Testis (tissue), 3 donors: ENCODE data around the gene LZTS3. TPM values are rescaled to one million over a fixed set of nuclear protein-coding genes. Genes with fewer than 3 reads are reported as not detected.
"Not testable (repeated sequence)": the region's sequence is repeated elsewhere in the genome, so short reads cannot be mapped to it uniquely, and the experiment has no call there.

Source experiments
- DNase-seq: peaks from one replicate; pipeline ENCODE4 v3.0.0-alpha.2; 2019
- H3K27ac ChIP-seq, 2 donors: fragments of 200-600 bp; sonication (generic); one replicate each; pipeline ENCODE4 v1.5.1; 2019
- H3K27me3 ChIP-seq: fragments of 200-600 bp; sonication (generic); one replicate; pipeline ENCODE4 v1.5.1; 2019
- H3K36me3 ChIP-seq: fragments of 200-600 bp; sonication (generic); one replicate; pipeline ENCODE4 v1.5.1; 2017; ENCODE audit warnings: low read depth; ENCODE audit errors: missing control alignments
- H3K4me1 ChIP-seq: fragments of 200-600 bp; sonication (generic); one replicate; pipeline ENCODE4 v1.5.1; 2019
- H3K4me3 ChIP-seq, 2 donors: fragments of 200-600 bp; sonication (generic); one replicate each; pipeline ENCODE4 v1.5.1; 2017 to 2019
- H3K9me3 ChIP-seq: fragments of 200-600 bp; sonication (generic); one replicate; pipeline ENCODE4 v1.5.1; 2017
- CTCF ChIP-seq, 3 experiments: fragments of 450-650 bp in 2 of 3; fragments of 200-600 bp in 1 of 3; sonication (generic) in 1 of 3; IDR thresholded peaks; one replicate each; pipeline ENCODE4 v1.5.1; 2016 to 2019; ENCODE audit warnings: antibody characterized with exemption in 3 of 3, mild to moderate bottlenecking in 2 of 3, moderate library complexity in 1 of 3
- POLR2A ChIP-seq: fragments of 450-650 bp; IDR thresholded peaks from one replicate; pipeline ENCODE4 v1.6.1; 2017; ENCODE audit warnings: antibody characterized with exemption, mild to moderate bottlenecking, moderate library complexity
- WGBS, 2 donors: methylation state at CpG; one replicate each; pipeline ENCODE4 v1.1.5; 2018; 5-methylcytosine and 5-hydroxymethylcytosine counted together
- intact Hi-C: fragments of 100-400 bp; cut with DNase I; formaldehyde crosslinking; loops from one replicate; pipeline ENCODE4 v1.15.1; 2023; ENCODE audit warnings: low total_unique reads
- polyA plus RNA-seq: library from polyadenylated mRNA; stranded (reverse); fragments of 350-450 nt; fragmentation: Illumina TruSeq; extraction: RNeasy Lipid Tissue Mini Kit (QIAGEN cat#74804); gene quantifications from one replicate; pipeline ENCODE4 v1.2.3, GENCODE V29; 2014; ENCODE audit warnings: low read depth, low replicate concordance; ENCODE audit not compliant: insufficient read depth
- total RNA-seq, 2 donors: library from RNA; depleted of rRNA; stranded (reverse); fragments of >200 nt; gene quantifications; one replicate each; pipeline ENCODE4 v1.2.3, GENCODE V29; 2016

Gene LZTS3
- total and polyA plus RNA-seq, 3 donors from 2014 or later = 7.2 to 16.8 (median 13.9) TPM

- Histone ChIP-seq H3K4me1 (no peaks in the 10 kb centered on the region), H3K4me3 (no peak overlapping the region), H3K27ac (no peak overlapping the region), H3K36me3 (no peaks in the 10 kb centered on the region), H3K27me3 (no peaks in the 10 kb centered on the region), H3K9me3 (no peaks in the 10 kb centered on the region)
- 89 to 91% methylated on average over 3 of the region's 3 CpGs for WGBS, 2 donors
- TF ChIP-seq POLR2A = no peak
- no peak for TF ChIP-seq CTCF (IDR thresholded peaks at IDR 0.05)
- intact Hi-C loops = no loop called here
- DNase-seq = no peak
These were observed 10.7 kb upstream of the LZTS3 start for GRCh38 chr20:3183896-3184612.

- H3K9me3 ChIP-seq, DNase-seq, H3K27me3 ChIP-seq, H3K4me1 ChIP-seq, H3K27ac ChIP-seq, intact Hi-C loops, H3K36me3 ChIP-seq, H3K4me3 ChIP-seq: not testable (repeated sequence)
- 96% methylated on average over 5 of the region's 5 CpGs for WGBS, 2 donors
These were observed 9.1 kb upstream of the LZTS3 start for GRCh38 chr20:3182429-3182828.

GRCh38 chr20:3181270-3181669 is 7.9 kb upstream of the LZTS3 start:
- Histone ChIP-seq H3K4me3 (no peak overlapping the region), H3K4me1 (no peaks in the 10 kb centered on the region), H3K27ac (no peak overlapping the region), H3K27me3 (no peaks in the 10 kb centered on the region), H3K9me3 (no peaks in the 10 kb centered on the region), H3K36me3 (no peaks in the 10 kb centered on the region)
- no peak for TF ChIP-seq CTCF (IDR thresholded peaks at IDR 0.05)
- intact Hi-C loops = no loop called here
- no peak for DNase-seq
- WGBS, 2 donors = 85% methylated on average over 5 of the region's 5 CpGs

- Histone ChIP-seq H3K36me3 (no peaks in the 10 kb centered on the region), H3K4me1 (no peaks in the 10 kb centered on the region), H3K4me3 (no peak overlapping the region), H3K27me3 (no peaks in the 10 kb centered on the region), H3K27ac (no peak overlapping the region), H3K9me3 (no peaks in the 10 kb centered on the region)
- 77 to 88% methylated on average over 4 of the region's 4 CpGs for WGBS, 2 donors
- DNase-seq = no peak
- intact Hi-C loops = no loop called here
- TF ChIP-seq POLR2A (no peak), CTCF (IDR thresholded peaks at IDR 0.05) (no peak)
These were observed 7.0 kb upstream of the LZTS3 start for GRCh38 chr20:3180319-3180718.

GRCh38 chr20:3177746-3178485 is 4.6 kb upstream of the LZTS3 start:
- Histone ChIP-seq H3K27ac (no peak overlapping the region), H3K4me1 (no peaks in the 10 kb centered on the region), H3K4me3 (no peak overlapping the region), H3K36me3 (no peaks in the 10 kb centered on the region), H3K9me3 (no peaks in the 10 kb centered on the region), H3K27me3 (no peaks in the 10 kb centered on the region)
- intact Hi-C loops = no loop called here
- no peak for TF ChIP-seq POLR2A
- TF ChIP-seq CTCF (IDR thresholded peaks at IDR 0.05) = no peak
- WGBS, 2 donors = 81 to 90% methylated on average over 8 of the region's 8 CpGs
- DNase-seq = no peak
